Measurements from ENCODE around the gene JARID2. TPM values are rescaled to one million over a fixed set of nuclear protein-coding genes. Genes with fewer than 3 reads are reported as not detected.

The JARID2 gene
- total and polyA plus RNA-seq, 2 of the 8 experiments (the other 6 are each of a cell fraction or from before 2014, with no cell fraction given): 60.1 to 239 TPM

DNA sequence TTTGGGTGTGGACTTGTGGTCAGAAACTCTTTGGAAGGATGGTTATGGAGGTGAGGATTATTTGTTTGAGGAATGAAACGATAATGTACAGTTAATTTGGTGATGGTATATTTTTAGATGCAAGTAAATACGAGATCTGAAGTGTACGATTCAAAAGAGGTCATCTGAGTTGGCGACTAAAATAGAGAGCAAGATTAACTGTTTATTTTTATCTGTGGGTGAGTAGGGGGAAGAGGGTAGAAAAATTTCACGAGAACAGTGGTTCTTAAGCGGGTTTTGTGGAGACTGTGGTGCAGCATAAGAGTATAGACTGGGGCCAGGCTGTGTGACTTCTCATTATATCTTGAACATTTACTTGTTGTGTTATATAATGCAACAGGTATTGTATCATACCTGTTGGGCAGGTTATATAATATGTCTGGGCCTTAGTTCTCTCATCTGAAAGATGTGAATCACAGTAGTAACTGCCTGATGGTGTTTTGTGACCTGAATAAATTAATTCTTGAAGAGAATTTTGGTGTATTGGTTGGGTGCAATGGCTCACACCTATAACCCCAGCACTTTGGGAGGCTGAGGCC is 171.2 kb downstream of the JARID2 start:
- Histone ChIP-seq H4K5ac (ENCODE audit: insufficient read length, low read depth, low read length) (no peak overlapping the region), H3K9me3 (ENCODE audit: insufficient read depth in 2 of 2, low read depth in 1 of 2, low read length in 1 of 2) (peaks cover 0 to 14% of the 10 kb centered on the region in 2 experiments; a peak in 2 of 4 replicates), H2AK5ac (ENCODE audit: low read depth, low read length) (no peak overlapping the region), H3K4me1 (replicated peaks in 1 of 4; ENCODE audit: control insufficient read depth in 3 of 4, insufficient read depth in 4 of 4, low read length in 3 of 4) (peaks cover 0 to 10% (median 2%) of the 10 kb centered on the region in 4 experiments; a peak in 3 of 7 replicates), H2BK20ac (ENCODE audit: low read length) (no peak overlapping the region), H3K4ac (replicated peaks; ENCODE audit: insufficient read length, low read depth, low read length) (no peak overlapping the region), H3K27me3 (replicated peaks in 1 of 4; ENCODE audit: control insufficient read depth in 3 of 4, extremely low read depth in 1 of 4, insufficient read depth in 3 of 4, low read length in 3 of 4) (no peaks in the 10 kb centered on the region), H3K36me3 (ENCODE audit: control insufficient read depth in 2 of 4, insufficient read depth in 4 of 4, low read length in 3 of 4) (peaks cover 0 to 33% (median 15%) of the 10 kb centered on the region in 4 experiments; a peak in 3 of 8 replicates), H4K8ac (ENCODE audit: extremely low read depth, insufficient read depth, low read length) (no peak overlapping the region), H3K23me2 (ENCODE audit: low read depth, low read length) (no peaks in the 10 kb centered on the region), H3K4me2 (ENCODE audit: insufficient read depth in 1 of 2, low read depth in 2 of 2, low read length in 2 of 2) (no peak overlapping the region), H2AFZ (ENCODE audit: low read length) (no peak overlapping the region), H3K9ac (replicated peaks in 1 of 4; ENCODE audit: extremely low read depth in 1 of 4, low read depth in 3 of 4, low read length in 3 of 4) (no peak overlapping the region), H3K79me1 (ENCODE audit: low read depth, low read length) (peaks cover 4% of the 10 kb centered on the region; the same call in 1 of the 2 replicates), H3K18ac (ENCODE audit: extremely low read depth, low read length) (no peak overlapping the region), H3K56ac (replicated peaks; ENCODE audit: insufficient read length, low read depth, low read length) (no peak overlapping the region), H2BK15ac (ENCODE audit: low read length) (no peak overlapping the region), H3K79me2 (ENCODE audit: control insufficient read depth in 1 of 2, insufficient read depth in 2 of 2, low read length in 2 of 2) (peaks cover 47 to 86% of the 10 kb centered on the region in 2 experiments), H2BK12ac (ENCODE audit: low read depth, low read length) (no peak overlapping the region), H3K23ac (ENCODE audit: insufficient read length) (no peak overlapping the region), H2BK5ac (ENCODE audit: low read depth, low read length) (no peak overlapping the region), H3K14ac (ENCODE audit: insufficient read length) (no peak overlapping the region), H3K4me3 (ENCODE audit: extremely low read depth in 1 of 4, insufficient read depth in 2 of 4, low read depth in 3 of 4, low read length in 4 of 4) (no peak overlapping the region), H4K20me1 (replicated peaks in 1 of 2; ENCODE audit: control insufficient read depth in 1 of 2, insufficient read depth in 2 of 2, low read length in 2 of 2) (peaks cover 16 to 20% of the 10 kb centered on the region in 2 experiments), H3K27ac (ENCODE audit: low read depth, low read length) (no peak overlapping the region), H4K91ac (replicated peaks; ENCODE audit: insufficient read length, low read length) (no peak overlapping the region), H2BK120ac (replicated peaks; ENCODE audit: low read depth, low read length) (no peak overlapping the region)
- FAIRE-seq: no peak
- DNase-seq (ENCODE audit: low read depth in 1 of 2, low spot score in 2 of 2): no peak
- POLR2A ChIA-PET (ENCODE audit: partially characterized antibody): no interaction called here
- CTCF ChIA-PET (ENCODE audit: partially characterized antibody): no interaction called here
- WGBS, 2 experiments (ENCODE audit: extremely low coverage in 1 of 2, insufficient coverage in 1 of 2, insufficient read length in 1 of 2, insufficient replicate concordance in 2 of 2, low coverage in 1 of 2, low lambda C conversion rate in 2 of 2, missing lambda C conversion rate in 1 of 2): 93 to 100% methylated on average over 2 to 6 of the region's 6 CpGs
- TF ChIP-seq BACH1 (IDR thresholded peaks at IDR 0.05; ENCODE audit: low read length) (no peak), SP1 (IDR thresholded peaks at IDR 0.05; ENCODE audit: low read depth, low read length) (no peak), KDM4A (IDR thresholded peaks at IDR 0.05; ENCODE audit: low read depth, low read length, severe bottlenecking) (no peak), JUN (IDR thresholded peaks at IDR 0.05; ENCODE audit: low read depth, low read length) (no peak), SUZ12 (IDR thresholded peaks at IDR 0.05; ENCODE audit: low read length) (no peak), POLR2A (IDR thresholded peaks at IDR 0.05; ENCODE audit: control extremely low read depth in 1 of 2, low read depth in 2 of 2, low read length in 2 of 2) (no peak), YY1 (IDR thresholded peaks at IDR 0.05; ENCODE audit: low read depth, low read length) (no peak), MAFK (IDR thresholded peaks at IDR 0.05; ENCODE audit: low read depth, low read length) (no peak), EZH2 (IDR thresholded peaks at IDR 0.05; ENCODE audit: low read depth, low read length, severe bottlenecking) (no peak), CTBP2 (IDR thresholded peaks at IDR 0.05; ENCODE audit: borderline replicate concordance, insufficient read depth, insufficient read length, low read length) (no peak), GABPA (IDR thresholded peaks at IDR 0.05; ENCODE audit: borderline replicate concordance, insufficient read depth, low read length) (no peak), RFX5 (IDR thresholded peaks at IDR 0.05; ENCODE audit: borderline replicate concordance, low read depth, low read length) (no peak), TEAD4 (IDR thresholded peaks at IDR 0.05; ENCODE audit: low read depth, low read length) (no peak), KDM5A (IDR thresholded peaks at IDR 0.05; ENCODE audit: low read length) (no peak), PHF8 (conservative IDR thresholded peaks at IDR 0.05; ENCODE audit: low read depth, low read length) (no peak)
